ENCODE results near the gene ZCCHC3.

The ZCCHC3 gene

GRCh38 chr20:310645-311044 is 13.3 kb downstream of the ZCCHC3 start:
- no peak for DNase-seq (ENCODE audit: insufficient read length, low spot score)
- FAIRE-seq, result no peak

DNA sequence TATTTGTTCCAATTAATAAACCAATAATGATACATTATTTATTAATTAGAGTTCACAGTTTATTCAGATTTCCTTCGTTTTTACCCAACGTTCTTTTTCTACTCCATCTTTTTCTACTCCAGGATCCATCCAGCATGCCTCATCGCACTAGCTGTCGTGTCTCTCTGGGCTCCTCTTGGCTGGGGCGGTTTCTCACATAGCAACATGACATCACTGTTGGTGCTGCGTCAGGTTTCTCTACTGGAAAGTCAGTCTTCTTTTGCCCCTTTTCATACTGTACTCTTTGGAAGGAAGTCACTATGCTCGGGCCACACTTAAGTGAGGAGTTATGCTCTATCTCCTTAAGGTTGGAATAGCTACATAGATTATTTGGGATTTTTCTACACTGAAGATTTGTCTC is 14.2 kb downstream of the ZCCHC3 start:
- no peak for DNase-seq (ENCODE audit: insufficient read length, low spot score)
- FAIRE-seq, result no peak

GRCh38 chr20:312067-312466 is 14.7 kb downstream of the ZCCHC3 start:
- FAIRE-seq (no peak), DNase-seq (ENCODE audit: insufficient read length, low spot score) (no peak)

GRCh38 chr20:312866-313265 is 15.5 kb downstream of the ZCCHC3 start:
- FAIRE-seq, result no peak

DNA sequence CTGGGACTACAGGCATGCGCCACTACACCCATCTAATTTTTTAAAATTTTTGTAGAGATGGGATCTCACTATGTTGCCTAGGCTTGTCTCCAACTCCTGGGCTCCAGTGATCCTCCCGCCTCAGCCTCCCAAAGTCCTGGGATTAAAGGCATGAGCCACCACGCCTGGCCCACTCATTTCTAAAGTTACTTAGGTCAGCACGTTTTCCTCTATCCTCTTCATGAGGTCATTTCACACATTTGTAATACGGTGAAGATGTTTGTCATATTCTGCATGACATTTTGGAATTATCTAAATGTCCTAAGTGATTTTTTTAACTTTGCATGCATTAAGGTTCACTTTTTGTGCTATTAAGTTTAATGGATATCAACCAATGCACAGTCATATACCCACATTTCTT is 16.0 kb downstream of the ZCCHC3 start:
- no peak for FAIRE-seq

More at GRCh38 chr20:312866-313265, 15.5 kb downstream of the ZCCHC3 start:
- DNase-seq (ENCODE audit: insufficient read length, low spot score), result no peak

GRCh38 chr20:313948-314347 is 16.6 kb downstream of the ZCCHC3 start:
- DNase-seq (ENCODE audit: insufficient read length, low spot score) (no peak), FAIRE-seq (no peak)

More for the DNA sequence above, 16.0 kb downstream of the ZCCHC3 start:
- DNase-seq (ENCODE audit: insufficient read length, low spot score), result no peak

DNA sequence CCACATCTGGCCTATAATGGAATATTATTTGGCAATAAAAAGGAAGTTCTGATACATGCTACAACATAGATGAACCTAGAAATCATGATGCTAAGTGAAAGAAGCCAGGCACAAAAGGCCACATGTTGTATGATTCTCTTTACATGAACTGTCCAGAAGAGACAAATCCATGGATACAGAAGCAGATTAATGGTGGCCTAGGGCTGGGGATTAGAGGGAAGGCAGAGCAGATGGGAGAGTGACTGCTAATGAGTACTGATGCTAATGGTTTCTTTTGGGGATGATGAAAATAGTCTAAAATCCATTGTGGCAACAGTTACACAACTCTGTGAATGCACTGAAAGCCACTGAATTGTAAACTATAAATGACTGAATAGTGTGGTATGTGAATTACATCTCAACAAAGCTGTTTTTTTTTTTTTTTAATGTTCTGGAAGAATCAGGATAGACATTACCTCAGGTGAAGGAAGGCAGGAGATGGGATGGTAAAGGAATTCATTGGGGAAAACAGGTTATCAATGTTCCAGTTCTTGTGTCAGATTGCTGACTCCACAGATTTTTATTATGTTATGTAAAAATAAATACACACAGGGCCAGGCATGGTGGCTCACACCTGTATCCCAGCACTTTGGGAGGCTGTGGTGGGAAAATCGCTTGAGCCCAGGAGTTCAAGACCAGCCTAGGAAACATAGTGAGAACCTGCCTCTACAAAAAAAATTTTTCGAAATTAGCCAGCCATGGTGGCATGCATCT is 19.1 kb downstream of the ZCCHC3 start:
- DNase-seq (ENCODE audit: insufficient read length, low spot score), result no peak
- no peak for FAIRE-seq

- FAIRE-seq (peak; percentile 97), DNase-seq (ENCODE audit: insufficient read length, low spot score) (peak; percentile 88)
Observed at GRCh38 chr20:324177-325044, 27.0 kb downstream of the ZCCHC3 start.

DNA sequence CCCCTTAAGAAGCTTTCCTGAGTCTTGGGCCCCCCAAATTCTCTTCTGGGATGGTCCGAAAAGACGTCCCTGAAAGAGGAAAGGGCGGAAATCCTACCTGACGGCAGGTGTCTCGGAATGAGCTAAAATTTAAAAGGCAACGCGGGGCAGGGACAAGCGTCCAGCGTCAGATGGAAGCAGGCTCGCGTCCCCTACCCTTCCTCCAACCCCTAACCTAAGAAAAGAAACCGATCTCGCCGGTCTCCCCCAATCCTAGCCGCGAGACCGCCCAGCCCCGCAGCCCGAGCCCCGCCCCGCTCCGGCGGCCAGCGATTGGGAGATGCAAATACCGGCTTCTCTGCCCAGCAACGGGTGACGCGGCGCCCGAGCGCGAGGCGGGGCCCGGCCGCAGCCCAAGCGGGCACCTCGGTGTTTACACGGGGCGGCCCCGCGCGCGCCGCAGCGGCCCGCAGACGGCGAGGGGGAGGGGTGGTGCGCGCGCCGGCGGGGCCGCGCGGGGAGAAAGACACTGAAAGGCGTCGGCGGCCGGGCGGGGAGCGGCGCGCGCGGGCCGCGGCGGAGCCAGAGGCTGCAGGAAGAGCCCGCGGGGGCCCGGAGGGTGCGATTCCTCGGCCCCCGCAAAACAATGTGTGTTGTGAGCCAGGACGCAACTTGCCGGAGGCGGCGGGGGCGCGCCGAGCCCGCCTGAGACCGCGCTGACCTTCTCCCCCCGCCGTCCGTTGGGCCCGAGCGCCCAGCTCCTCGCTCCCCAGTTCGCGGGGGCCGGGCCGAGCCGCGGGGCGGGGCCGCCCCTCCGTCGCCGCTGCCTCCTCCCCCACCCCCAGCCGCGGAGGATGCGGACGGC is 27.9 kb downstream of the ZCCHC3 start, which contains the start of gene SOX12:
Gene SOX12 (plus strand): TSS at position 508 of the 844 bp plus-strand sequence. CDS start 373 bp downstream, outside the sequence.
- FAIRE-seq, result peak; percentile 36
- DNase-seq (ENCODE audit: insufficient read length, low spot score), result peak; percentile 89

DNA sequence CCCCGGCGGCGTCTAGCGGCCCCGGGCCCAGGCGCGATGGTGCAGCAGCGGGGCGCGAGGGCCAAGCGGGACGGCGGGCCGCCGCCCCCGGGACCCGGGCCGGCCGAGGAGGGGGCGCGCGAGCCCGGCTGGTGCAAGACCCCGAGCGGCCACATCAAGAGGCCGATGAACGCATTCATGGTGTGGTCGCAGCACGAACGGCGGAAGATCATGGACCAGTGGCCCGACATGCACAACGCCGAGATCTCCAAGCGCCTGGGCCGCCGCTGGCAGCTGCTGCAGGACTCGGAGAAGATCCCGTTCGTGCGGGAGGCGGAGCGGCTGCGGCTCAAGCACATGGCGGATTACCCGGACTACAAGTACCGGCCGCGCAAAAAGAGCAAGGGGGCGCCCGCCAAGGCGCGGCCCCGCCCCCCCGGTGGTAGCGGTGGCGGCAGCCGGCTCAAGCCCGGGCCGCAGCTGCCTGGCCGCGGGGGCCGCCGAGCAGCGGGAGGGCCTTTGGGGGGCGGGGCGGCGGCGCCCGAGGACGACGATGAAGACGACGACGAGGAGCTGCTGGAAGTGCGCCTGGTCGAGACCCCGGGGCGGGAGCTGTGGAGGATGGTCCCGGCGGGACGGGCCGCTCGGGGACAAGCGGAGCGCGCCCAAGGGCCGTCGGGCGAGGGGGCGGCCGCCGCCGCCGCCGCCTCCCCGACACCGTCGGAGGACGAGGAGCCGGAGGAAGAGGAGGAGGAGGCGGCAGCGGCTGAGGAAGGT is 28.7 kb downstream of the ZCCHC3 start:
- FAIRE-seq, result no peak
- DNase-seq (ENCODE audit: insufficient read length, low spot score), result no peak

- FAIRE-seq, result no peak
- DNase-seq (ENCODE audit: insufficient read length, low spot score), result no peak
Observed at GRCh38 chr20:326645-327185, 29.3 kb downstream of the ZCCHC3 start.

GRCh38 chr20:327186-328026 is 30.0 kb downstream of the ZCCHC3 start:
- FAIRE-seq, result peak; percentile 96
- peak; percentile 83 for DNase-seq (ENCODE audit: insufficient read length, low spot score)

DNA sequence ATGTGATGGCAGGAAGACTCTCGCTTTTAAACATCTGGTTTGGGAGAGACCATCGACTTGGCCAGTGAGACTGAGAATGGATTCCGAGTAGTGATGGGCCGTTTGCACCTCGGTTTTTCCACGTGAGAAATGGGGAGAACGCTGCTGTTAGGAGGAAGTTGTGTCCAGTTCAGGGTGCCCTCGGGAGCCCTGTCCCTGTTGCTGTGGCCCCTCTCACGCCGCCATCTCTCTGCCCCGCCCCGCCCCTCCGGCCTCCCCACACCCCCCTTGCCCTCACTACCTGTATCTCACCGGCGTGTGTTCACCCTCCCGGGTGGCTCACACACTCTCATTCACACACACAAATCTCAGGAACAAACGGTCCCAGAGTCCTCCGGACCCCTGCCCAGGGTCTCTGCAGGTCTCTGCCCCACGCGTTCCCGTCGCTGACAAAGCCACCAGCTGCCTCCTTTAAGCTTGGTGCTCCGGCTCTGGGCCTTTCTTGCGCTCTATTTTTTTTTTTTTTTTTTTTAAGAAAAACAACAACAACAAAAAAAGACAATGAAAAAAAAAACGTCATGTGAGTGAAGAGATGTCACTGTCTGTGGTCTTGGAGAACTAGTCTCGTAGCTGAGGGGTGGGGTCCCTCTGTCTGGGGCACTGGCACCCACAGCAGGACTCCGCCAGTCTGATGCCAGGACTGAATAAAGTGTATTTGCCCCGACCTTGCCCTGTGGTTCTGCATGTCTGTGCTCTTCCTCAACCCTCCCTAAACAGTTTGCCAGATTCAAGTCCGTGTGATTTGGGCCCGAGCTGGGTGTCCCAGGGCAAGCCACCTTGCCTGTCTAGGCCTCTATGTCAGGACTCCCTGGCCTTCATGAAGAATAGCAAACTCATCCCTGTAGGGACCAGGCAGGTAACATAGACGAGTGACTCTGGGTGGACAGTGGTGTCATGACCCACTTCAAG is 30.9 kb downstream of the ZCCHC3 start:
- FAIRE-seq, result no peak

GRCh38 chr20:328975-329695 is 31.8 kb downstream of the ZCCHC3 start:
- FAIRE-seq, result no peak
- no peak for DNase-seq (ENCODE audit: insufficient read length, low spot score)

More for the DNA sequence above, 30.9 kb downstream of the ZCCHC3 start:
- no peak for DNase-seq (ENCODE audit: insufficient read length, low spot score)

GRCh38 chr20:329851-330232 is 32.5 kb downstream of the ZCCHC3 start:
- FAIRE-seq (no peak), DNase-seq (ENCODE audit: insufficient read length, low spot score) (no peak)

DNA sequence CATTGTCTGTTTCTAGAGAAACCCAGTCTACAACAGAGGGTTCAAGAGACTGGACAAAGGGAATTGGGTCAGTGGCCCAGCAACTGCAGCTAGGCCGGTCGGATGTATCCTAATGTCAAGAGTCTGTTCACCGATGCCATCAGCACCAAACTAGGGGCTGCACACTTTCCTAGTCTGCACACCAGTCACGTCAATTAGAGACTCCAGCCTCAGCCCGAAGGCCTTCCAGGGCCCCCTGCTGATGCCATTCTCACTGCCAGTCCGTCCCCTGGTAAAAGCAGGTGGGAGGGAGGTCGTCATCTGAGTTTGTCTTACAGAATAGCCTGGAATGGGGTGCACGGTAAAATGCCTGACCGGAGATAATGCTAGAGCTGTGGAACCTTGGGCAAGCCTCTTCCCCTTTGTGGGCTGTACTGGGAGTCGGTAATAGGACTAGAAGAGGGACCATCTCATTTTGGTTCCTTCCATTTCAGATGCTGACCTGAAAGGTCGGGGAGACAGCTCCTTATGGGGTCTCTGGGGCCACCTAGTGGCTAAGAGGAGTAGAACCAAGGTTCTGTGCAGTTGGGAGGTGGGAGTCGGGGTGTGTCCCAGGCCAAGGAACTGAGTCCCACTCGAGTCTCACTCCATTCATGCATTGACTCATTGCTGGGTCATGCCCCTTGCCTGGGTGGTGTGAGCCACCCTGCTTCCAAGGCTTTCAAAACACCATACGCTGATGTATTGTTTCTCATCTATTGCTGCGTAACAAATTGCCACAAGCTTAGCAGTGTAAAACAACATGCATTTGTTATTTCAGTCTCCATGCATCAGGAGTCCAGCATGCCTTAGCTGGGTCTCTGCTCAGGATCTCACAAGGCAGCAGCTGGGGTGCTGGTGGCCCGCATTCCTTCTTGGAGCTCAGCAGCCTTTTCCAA is 33.1 kb downstream of the ZCCHC3 start:
- FAIRE-seq (no peak), DNase-seq (ENCODE audit: insufficient read length, low spot score) (peak; percentile 75)
